ENCODE measurements around the gene DEFB123.

The DEFB123 gene

GRCh38 chr20:31473331-31474096 is 33.1 kb downstream of the DEFB123 start:
- no peak overlapping the region for H3K27ac ChIP-seq (ENCODE audit: low read depth, low read length)
- no peaks in the 10 kb centered on the region for H3K9me3 ChIP-seq (ENCODE audit: control insufficient read depth in 5 of 5, low read length in 5 of 5)
- H3K4me1 ChIP-seq (ENCODE audit: control insufficient read depth in 5 of 5, insufficient read depth in 5 of 5, low read length in 5 of 5), result peaks cover 0 to 25% (median 13%) of the 10 kb centered on the region in 5 donors
- peaks cover 19 to 28% (median 23%) of the 10 kb centered on the region in 5 donors for H3K27me3 ChIP-seq (ENCODE audit: control insufficient read depth in 5 of 5, insufficient read depth in 4 of 5, low read length in 5 of 5)
- no peak overlapping the region for H3K9ac ChIP-seq (ENCODE audit: low read length in 5 of 5)
- H3K36me3 ChIP-seq (ENCODE audit: control insufficient read depth in 5 of 5, insufficient read depth in 5 of 5, low read length in 5 of 5), result peaks cover 0 to 3% (median 0%) of the 10 kb centered on the region in 5 donors
- no peak overlapping the region for H3K4me3 ChIP-seq (ENCODE audit: low read depth in 1 of 5, low read length in 5 of 5)

GRCh38 chr20:31474097-31474436 is 33.6 kb downstream of the DEFB123 start:
- Histone ChIP-seq H3K27ac (ENCODE audit: low read depth, low read length) (no peak overlapping the region), H3K4me3 (ENCODE audit: low read depth in 1 of 5, low read length in 5 of 5) (no peak overlapping the region), H3K36me3 (ENCODE audit: control insufficient read depth in 5 of 5, insufficient read depth in 5 of 5, low read length in 5 of 5) (peaks cover 0 to 3% (median 0%) of the 10 kb centered on the region in 5 donors), H3K27me3 (ENCODE audit: control insufficient read depth in 5 of 5, insufficient read depth in 4 of 5, low read length in 5 of 5) (peaks cover 19 to 28% (median 23%) of the 10 kb centered on the region in 5 donors), H3K4me1 (ENCODE audit: control insufficient read depth in 5 of 5, insufficient read depth in 5 of 5, low read length in 5 of 5) (peaks cover 0 to 25% (median 13%) of the 10 kb centered on the region in 5 donors), H3K9me3 (ENCODE audit: control insufficient read depth in 5 of 5, low read length in 5 of 5) (no peaks in the 10 kb centered on the region), H3K9ac (ENCODE audit: low read length in 5 of 5) (no peak overlapping the region)

GRCh38 chr20:31474758-31475427 is 34.5 kb downstream of the DEFB123 start, which contains the start of the genes DEFB124 and REM1:
Gene DEFB124, minus strand, starts transcription at chr20:31475127. Its CDS starts 2,114 bp downstream, at chr20:31473013.
Gene REM1, plus strand, starts transcription at chr20:31475288. Its CDS starts 1,158 bp downstream, at chr20:31476446.
- Histone ChIP-seq H3K4me1 (ENCODE audit: control insufficient read depth in 5 of 5, insufficient read depth in 5 of 5, low read length in 5 of 5) (peaks cover 0 to 25% (median 13%) of the 10 kb centered on the region in 5 donors), H3K36me3 (ENCODE audit: control insufficient read depth in 5 of 5, insufficient read depth in 5 of 5, low read length in 5 of 5) (peaks cover 0 to 3% (median 0%) of the 10 kb centered on the region in 5 donors), H3K4me3 (ENCODE audit: low read depth in 1 of 5, low read length in 5 of 5) (peak within 1 kb of the TSS; percentile 57 to 66 (median 62)), H3K27me3 (ENCODE audit: control insufficient read depth in 5 of 5, insufficient read depth in 4 of 5, low read length in 5 of 5) (peaks cover 19 to 28% (median 23%) of the 10 kb centered on the region in 5 donors), H3K9me3 (ENCODE audit: control insufficient read depth in 5 of 5, low read length in 5 of 5) (no peaks in the 10 kb centered on the region), H3K9ac (ENCODE audit: low read length in 5 of 5) (peak within 1 kb of the TSS in 3 of 5 donors; percentile 30 to 66 (median 33)), H3K27ac (ENCODE audit: low read depth, low read length) (no peak within 1 kb of the TSS)

- Histone ChIP-seq H3K27ac (ENCODE audit: low read depth, low read length) (no peak overlapping the region), H3K27me3 (ENCODE audit: control insufficient read depth in 5 of 5, insufficient read depth in 4 of 5, low read length in 5 of 5) (peaks cover 19 to 28% (median 23%) of the 10 kb centered on the region in 5 donors), H3K9me3 (ENCODE audit: control insufficient read depth in 5 of 5, low read length in 5 of 5) (no peaks in the 10 kb centered on the region), H3K4me3 (ENCODE audit: low read depth in 1 of 5, low read length in 5 of 5) (peak overlapping the region; percentile 13 to 66 (median 62)), H3K4me1 (ENCODE audit: control insufficient read depth in 5 of 5, insufficient read depth in 5 of 5, low read length in 5 of 5) (peaks cover 0 to 25% (median 13%) of the 10 kb centered on the region in 5 donors), H3K36me3 (ENCODE audit: control insufficient read depth in 5 of 5, insufficient read depth in 5 of 5, low read length in 5 of 5) (peaks cover 0 to 3% (median 0%) of the 10 kb centered on the region in 5 donors), H3K9ac (ENCODE audit: low read length in 5 of 5) (peak overlapping the region in 3 of 5 donors; percentile 30 to 66 (median 33))
Measured at GRCh38 chr20:31475472-31476293, 35.3 kb downstream of the DEFB123 start.

DNA sequence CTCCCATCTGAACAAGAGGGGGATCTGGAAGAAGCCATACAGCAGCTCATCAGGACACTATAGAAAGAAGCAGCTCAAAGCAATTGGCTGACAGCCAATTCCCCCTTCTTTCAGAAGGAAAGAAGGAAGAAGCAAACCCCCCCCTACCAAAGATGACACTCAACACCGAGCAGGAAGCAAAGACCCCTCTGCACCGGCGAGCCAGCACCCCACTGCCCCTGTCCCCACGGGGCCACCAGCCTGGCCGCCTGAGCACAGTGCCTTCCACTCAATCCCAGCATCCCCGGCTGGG is 35.8 kb downstream of the DEFB123 start:
- Histone ChIP-seq H3K9me3 (ENCODE audit: control insufficient read depth in 5 of 5, low read length in 5 of 5) (no peaks in the 10 kb centered on the region), H3K4me3 (ENCODE audit: low read depth in 1 of 5, low read length in 5 of 5) (peak overlapping the region in 3 of 5 donors; percentile 13 to 66 (median 61)), H3K9ac (ENCODE audit: low read length in 5 of 5) (peak overlapping the region in 1 of 5 donors; percentile 33), H3K27ac (ENCODE audit: low read depth, low read length) (no peak overlapping the region), H3K36me3 (ENCODE audit: control insufficient read depth in 5 of 5, insufficient read depth in 5 of 5, low read length in 5 of 5) (peaks cover 0 to 3% (median 0%) of the 10 kb centered on the region in 5 donors), H3K4me1 (ENCODE audit: control insufficient read depth in 5 of 5, insufficient read depth in 5 of 5, low read length in 5 of 5) (peaks cover 0 to 25% (median 13%) of the 10 kb centered on the region in 5 donors), H3K27me3 (ENCODE audit: control insufficient read depth in 5 of 5, insufficient read depth in 4 of 5, low read length in 5 of 5) (peaks cover 19 to 28% (median 23%) of the 10 kb centered on the region in 5 donors)

GRCh38 chr20:31476643-31477215 is 36.3 kb downstream of the DEFB123 start:
- Histone ChIP-seq H3K9me3 (ENCODE audit: control insufficient read depth in 5 of 5, low read length in 5 of 5) (no peaks in the 10 kb centered on the region), H3K4me3 (ENCODE audit: low read depth in 1 of 5, low read length in 5 of 5) (peak overlapping the region in 2 of 5 donors; percentile 61 to 66), H3K27me3 (ENCODE audit: control insufficient read depth in 5 of 5, insufficient read depth in 4 of 5, low read length in 5 of 5) (peaks cover 19 to 28% (median 23%) of the 10 kb centered on the region in 5 donors), H3K36me3 (ENCODE audit: control insufficient read depth in 5 of 5, insufficient read depth in 5 of 5, low read length in 5 of 5) (peaks cover 0 to 3% (median 0%) of the 10 kb centered on the region in 5 donors), H3K27ac (ENCODE audit: low read depth, low read length) (no peak overlapping the region), H3K9ac (ENCODE audit: low read length in 5 of 5) (no peak overlapping the region), H3K4me1 (ENCODE audit: control insufficient read depth in 5 of 5, insufficient read depth in 5 of 5, low read length in 5 of 5) (peaks cover 0 to 25% (median 13%) of the 10 kb centered on the region in 5 donors)

DNA sequence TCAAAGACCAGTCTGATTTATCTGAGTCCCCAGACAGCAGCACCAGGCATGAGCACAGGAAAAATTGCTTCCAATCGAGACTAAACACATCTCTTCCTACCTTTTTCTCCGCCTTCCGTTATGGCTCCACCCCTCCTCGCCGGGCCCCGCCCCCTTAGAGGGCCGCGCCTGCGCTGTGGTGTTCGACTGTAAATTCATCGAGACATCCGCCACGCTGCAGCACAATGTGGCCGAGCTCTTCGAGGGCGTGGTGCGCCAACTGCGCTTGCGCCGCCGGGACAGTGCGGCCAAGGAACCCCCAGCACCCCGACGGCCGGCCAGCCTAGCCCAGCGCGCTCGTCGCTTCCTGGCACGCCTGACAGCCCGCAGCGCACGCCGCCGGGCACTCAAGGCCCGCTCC is 43.6 kb downstream of the DEFB123 start:
- H3K9ac ChIP-seq (ENCODE audit: low read length in 5 of 5), result no peak overlapping the region
- H3K27me3 ChIP-seq (ENCODE audit: control insufficient read depth in 5 of 5, insufficient read depth in 4 of 5, low read length in 5 of 5), result peaks cover 0 to 14% (median 6%) of the 10 kb centered on the region in 5 donors
- no peaks in the 10 kb centered on the region for H3K36me3 ChIP-seq (ENCODE audit: control insufficient read depth in 5 of 5, insufficient read depth in 5 of 5, low read length in 5 of 5)
- no peak overlapping the region for H3K4me3 ChIP-seq (ENCODE audit: low read depth in 1 of 5, low read length in 5 of 5)
- H3K27ac ChIP-seq (ENCODE audit: low read depth, low read length), result no peak overlapping the region
- H3K4me1 ChIP-seq (ENCODE audit: control insufficient read depth in 5 of 5, insufficient read depth in 5 of 5, low read length in 5 of 5), result peaks cover 0 to 22% (median 9%) of the 10 kb centered on the region in 5 donors
- peaks cover 0 to 3% (median 0%) of the 10 kb centered on the region in 5 donors for H3K9me3 ChIP-seq (ENCODE audit: control insufficient read depth in 5 of 5, low read length in 5 of 5)

DNA sequence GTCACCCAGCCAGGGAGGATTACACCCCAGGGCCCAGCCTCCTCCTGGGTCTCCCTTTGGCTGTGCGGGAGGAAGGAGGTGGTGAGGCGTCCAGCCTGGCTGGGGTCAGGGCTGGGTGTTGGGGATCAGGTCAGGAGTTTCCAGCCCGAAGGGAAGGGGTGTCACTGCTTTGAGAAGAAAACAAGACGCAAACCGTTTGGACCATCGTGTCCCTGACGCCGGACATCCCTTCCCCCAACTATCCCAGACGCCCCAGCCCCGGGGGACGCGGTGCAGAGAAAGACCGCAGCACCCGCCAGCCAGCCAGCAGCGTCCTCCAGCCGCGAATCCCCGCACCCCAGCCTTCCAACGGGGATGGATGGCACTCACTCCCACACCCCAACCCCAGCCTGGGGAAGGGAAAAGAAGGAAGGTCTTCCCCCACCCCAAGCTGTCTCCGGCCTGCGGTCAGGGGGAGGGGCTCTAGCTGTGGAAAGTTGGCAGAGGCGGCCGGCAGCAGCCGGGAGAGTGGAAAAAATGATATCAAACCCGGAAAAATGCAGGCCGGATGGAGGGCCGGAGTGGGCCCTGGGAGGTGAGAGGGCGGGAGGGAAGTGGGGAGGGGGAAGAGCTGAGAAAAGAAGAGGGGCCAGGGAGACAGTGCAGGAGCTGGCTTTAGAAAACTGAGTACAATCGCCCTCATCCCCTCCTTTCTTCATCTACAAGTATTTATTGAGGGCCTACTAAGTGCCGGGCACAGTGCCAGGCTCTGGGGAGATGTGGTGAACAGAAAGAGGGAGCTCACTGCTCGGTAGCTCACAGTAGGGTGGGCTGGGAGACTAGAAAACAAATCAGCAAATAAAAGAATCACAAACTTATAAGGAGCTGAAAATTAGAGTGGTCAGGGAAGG is 45.3 kb downstream of the DEFB123 start:
- Histone ChIP-seq H3K27me3 (ENCODE audit: control insufficient read depth in 5 of 5, insufficient read depth in 4 of 5, low read length in 5 of 5) (peaks cover 0 to 14% (median 6%) of the 10 kb centered on the region in 5 donors), H3K4me3 (ENCODE audit: low read depth in 1 of 5, low read length in 5 of 5) (peak overlapping the region in 4 of 5 donors; percentile 22 to 55 (median 40)), H3K9me3 (ENCODE audit: control insufficient read depth in 5 of 5, low read length in 5 of 5) (peaks cover 0 to 3% (median 0%) of the 10 kb centered on the region in 5 donors), H3K36me3 (ENCODE audit: control insufficient read depth in 5 of 5, insufficient read depth in 5 of 5, low read length in 5 of 5) (no peaks in the 10 kb centered on the region), H3K4me1 (ENCODE audit: control insufficient read depth in 5 of 5, insufficient read depth in 5 of 5, low read length in 5 of 5) (peaks cover 0 to 22% (median 9%) of the 10 kb centered on the region in 5 donors), H3K9ac (ENCODE audit: low read length in 5 of 5) (peak overlapping the region in 2 of 5 donors; percentile 35 to 46), H3K27ac (ENCODE audit: low read depth, low read length) (no peak overlapping the region)

Data from subcutaneous abdominal adipose tissue (tissue), 5 donors.